Natural killer cell (primary cell): ENCODE measurements around the gene SMAP1. TPM values are rescaled to one million over a fixed set of nuclear protein-coding genes. Genes with fewer than 3 reads are reported as not detected.
A peak's percentile ranks its signal among the peaks of the same experiment; 100 is the strongest.

ENCODE experiments used
- ATAC-seq, 3 donors: fragments of 150-1000 bp in 2 of 3; fragments of 200-7000 bp in 1 of 3; cut with Tn5 transposase; 1 replicate in 1 of 3; 2 replicates in 2 of 3; pipeline ENCODE4 v1.10.0; 2021; ENCODE audit warnings: mild to moderate bottlenecking in 2 of 3, moderate library complexity in 2 of 3
- DNase-seq, 2 donors: peaks; one replicate each; pipeline versions ENCODE4 v3.0.0 to v3.0.0-alpha.2; 2013 to 2021; ENCODE audit warnings: mixed read lengths in 1 of 2
- H3K27ac ChIP-seq: one replicate; pipeline ENCODE4 v1.5.1; 2013; ENCODE audit warnings: mild to moderate bottlenecking, low read length
- H3K27me3 ChIP-seq: one replicate; pipeline ENCODE4 v1.6.1; 2013; ENCODE audit warnings: low read length; ENCODE audit not compliant: control insufficient read depth, insufficient read depth
- H3K36me3 ChIP-seq: one replicate; pipeline ENCODE4 v1.6.1; 2013; ENCODE audit warnings: low read length; ENCODE audit not compliant: control insufficient read depth, insufficient read depth
- H3K4me1 ChIP-seq: one replicate; pipeline ENCODE4 v1.6.1; 2013; ENCODE audit warnings: low read length; ENCODE audit not compliant: control insufficient read depth, insufficient read depth
- H3K4me3 ChIP-seq: one replicate; pipeline ENCODE4 v1.5.1; 2013; ENCODE audit warnings: low read length
- H3K9me3 ChIP-seq: one replicate; pipeline ENCODE4 v1.6.1; 2013; ENCODE audit warnings: low read length; ENCODE audit not compliant: control insufficient read depth, insufficient read depth
- H3K27ac Mint-ChIP-seq, 2 donors: one replicate each; pipeline ENCODE4 v1.8.0; 2022; ENCODE audit warnings: mild to moderate bottlenecking in 2 of 2, mixed read lengths in 2 of 2, moderate library complexity in 1 of 2
- H3K27me3 Mint-ChIP-seq, 2 donors: one replicate each; pipeline ENCODE4 v1.8.0; 2022; ENCODE audit warnings: low read depth in 2 of 2, mixed read lengths in 2 of 2
- H3K36me3 Mint-ChIP-seq: one replicate; pipeline ENCODE4 v1.8.0; 2022; ENCODE audit warnings: mixed read lengths
- H3K4me1 Mint-ChIP-seq, 2 donors: one replicate each; pipeline ENCODE4 v1.8.0; 2022; ENCODE audit warnings: mixed read lengths in 2 of 2
- H3K4me3 Mint-ChIP-seq: one replicate; pipeline ENCODE4 v1.8.0; 2022; ENCODE audit warnings: mild to moderate bottlenecking, moderate library complexity, mixed read lengths
- H3K9me3 Mint-ChIP-seq, 2 donors: one replicate each; pipeline ENCODE4 v1.8.0; 2022; ENCODE audit warnings: mixed read lengths in 2 of 2
- CTCF ChIP-seq: fragments of 200-600 bp; IDR thresholded peaks from one replicate; pipeline ENCODE4 v1.8.0; 2022; ENCODE audit warnings: antibody characterized with exemption
- WGBS: methylation state at CpG from one replicate; pipeline ENCODE4 v1.1.7; 2013; ENCODE audit warnings: missing lambda C conversion rate; ENCODE audit not compliant: insufficient coverage; 5-methylcytosine and 5-hydroxymethylcytosine counted together
- intact Hi-C: fragments of 100-400 bp; cut with micrococcal nuclease; formaldehyde crosslinking; loops from one replicate; pipeline ENCODE4 v1.14.2; 2022
- total RNA-seq, 4 donors: library from RNA; stranded (reverse); fragments of 120-200 nt in 1 of 4; gene quantifications; one replicate each; pipeline versions ENCODE4 v1.2.3 to v1.2.4, GENCODE V29; 2013 to 2022

The SMAP1 gene
- total RNA-seq, 3 donors from 2014 or later (not counting 1 experiment from before 2014, with no cell fraction given): 28.6 to 35.4 (median 30.6) TPM

- H3K27ac Mint-ChIP-seq: peak overlapping the region; percentile 86 to 91
- Histone ChIP-seq H3K9me3 (peaks cover 7% of the 10 kb centered on the region), H3K36me3 (no peaks in the 10 kb centered on the region), H3K27ac (peak overlapping the region; percentile 23), H3K4me1 (no peaks in the 10 kb centered on the region), H3K27me3 (no peaks in the 10 kb centered on the region), H3K4me3 (no peak overlapping the region)
- peak; percentile 69 to 88 (median 82) for ATAC-seq
- H3K4me3 Mint-ChIP-seq: peak overlapping the region; percentile 4
- no peak for TF ChIP-seq CTCF
- no peaks in the 10 kb centered on the region for H3K27me3 Mint-ChIP-seq
- peaks cover 2 to 5% of the 10 kb centered on the region in 2 donors for H3K9me3 Mint-ChIP-seq
- H3K36me3 Mint-ChIP-seq: peaks cover 12% of the 10 kb centered on the region
- intact Hi-C loops: no loop called here
- 66% methylated on average over 5 of the region's 5 CpGs for WGBS
- peak in 1 of 2 donors; percentile 45 for DNase-seq
- peaks cover 60 to 63% of the 10 kb centered on the region in 2 donors for H3K4me1 Mint-ChIP-seq
These were observed 49.5 kb downstream of the SMAP1 start for GRCh38 chr6:70717038-70717801.

- no peaks in the 10 kb centered on the region for H3K36me3 Mint-ChIP-seq
- peak in 2 of 3 donors; percentile 21 to 61 for ATAC-seq
- WGBS: 43% methylated on average over 2 of the region's 2 CpGs
- Histone ChIP-seq H3K27me3 (no peaks in the 10 kb centered on the region), H3K4me3 (no peak overlapping the region), H3K9me3 (no peaks in the 10 kb centered on the region), H3K4me1 (peaks cover 4% of the 10 kb centered on the region), H3K36me3 (no peaks in the 10 kb centered on the region), H3K27ac (no peak overlapping the region)
- H3K9me3 Mint-ChIP-seq: no peaks in the 10 kb centered on the region
- no peak for TF ChIP-seq CTCF
- intact Hi-C loops: no loop called here
- no peaks in the 10 kb centered on the region for H3K27me3 Mint-ChIP-seq
- no peak overlapping the region for H3K4me3 Mint-ChIP-seq
- H3K4me1 Mint-ChIP-seq: peaks cover 35 to 44% of the 10 kb centered on the region in 2 donors
- peak in 1 of 2 donors; percentile 16 for DNase-seq
- peak overlapping the region; percentile 50 to 64 for H3K27ac Mint-ChIP-seq
These were observed 56.8 kb downstream of the SMAP1 start for GRCh38 chr6:70724524-70724923.

- Mint-ChIP-seq H3K36me3 (no peaks in the 10 kb centered on the region), H3K27ac (no peak overlapping the region), H3K4me3 (no peak overlapping the region), H3K4me1 (peaks cover 38 to 45% of the 10 kb centered on the region in 2 donors), H3K9me3 (no peaks in the 10 kb centered on the region), H3K27me3 (no peaks in the 10 kb centered on the region)
- ATAC-seq (no peak), DNase-seq (no peak)
- H3K36me3 ChIP-seq: no peaks in the 10 kb centered on the region
- 96% methylated on average over 2 of the region's 3 CpGs for WGBS
- H3K9me3 ChIP-seq: no peaks in the 10 kb centered on the region
- no peak overlapping the region for H3K4me3 ChIP-seq
- no peaks in the 10 kb centered on the region for H3K27me3 ChIP-seq
- TF ChIP-seq CTCF: no peak
- no peak overlapping the region for H3K27ac ChIP-seq
- intact Hi-C loops: no loop called here
- peaks cover 4% of the 10 kb centered on the region for H3K4me1 ChIP-seq
These were observed 58.2 kb downstream of the SMAP1 start for GRCh38 chr6:70725817-70726415.
